Measurements from ENCODE around the gene SLC16A10. TPM values are rescaled to one million over a fixed set of nuclear protein-coding genes. Genes with fewer than 3 reads are reported as not detected.

Gene SLC16A10
- total and polyA plus RNA-seq, 2 of the 4 experiments (the other 2 are of a cell fraction): not detected

DNA sequence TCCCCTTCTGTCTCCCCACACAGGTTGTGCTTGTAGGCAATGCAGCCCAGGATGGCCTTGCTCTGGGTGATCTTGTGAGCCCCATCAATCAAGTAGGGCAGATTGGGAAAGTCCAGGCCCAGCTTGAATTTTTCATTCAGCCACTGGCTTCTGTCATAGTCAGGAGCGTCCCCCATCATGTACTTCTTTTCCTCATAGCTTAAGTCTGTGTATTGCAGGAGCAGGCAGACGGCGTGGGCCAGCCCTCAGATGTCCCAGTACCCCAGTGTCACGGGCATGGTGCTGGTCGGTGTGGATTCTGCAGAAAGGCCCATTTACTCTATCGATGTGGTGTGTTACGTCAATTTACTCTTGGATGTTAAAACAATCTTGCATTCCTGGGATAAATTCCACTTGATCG is 40.1 kb upstream of the SLC16A10 start:
- H4K5ac ChIP-seq (ENCODE audit: low read depth, low read length): no peak overlapping the region
- no peak for DNase-seq
- POLR2A ChIA-PET (ENCODE audit: unreplicated experiment): no interaction called here
- H3K18ac ChIP-seq (ENCODE audit: low read depth, low read length): no peak overlapping the region
- no peaks in the 10 kb centered on the region for H3K4me1 ChIP-seq (ENCODE audit: control insufficient read depth, insufficient read depth, low read length)
- intact Hi-C loops (cut with micrococcal nuclease): no loop called here
- no peak overlapping the region for H4K8ac ChIP-seq (ENCODE audit: low read depth in 2 of 2, low read length in 2 of 2)
- no peak overlapping the region for H3K23ac ChIP-seq (ENCODE audit: low read depth, low read length)
- H3K14ac ChIP-seq (replicated peaks; ENCODE audit: low read depth, low read length): no peak overlapping the region
- no peak overlapping the region for H3K4ac ChIP-seq (ENCODE audit: low read depth, low read length)
- dilution Hi-C loops (cut with HindIII; ENCODE audit: low sequenced_read_pairs, unreplicated experiment): no loop called here
- no peak overlapping the region for H3K27ac ChIP-seq (ENCODE audit: insufficient read depth, low read length)
- no peak overlapping the region for H3K4me2 ChIP-seq (ENCODE audit: low read depth, low read length)
- H3K9me3 ChIP-seq (ENCODE audit: control insufficient read depth, insufficient read depth, low read length): no peaks in the 10 kb centered on the region
- no peak for ATAC-seq (ENCODE audit: low read depth)
- H3K56ac ChIP-seq (ENCODE audit: extremely low read depth, insufficient read depth, low read length): no peak overlapping the region
- H2AK9ac ChIP-seq (replicated peaks; ENCODE audit: low read depth, low read length, poor library complexity): no peak overlapping the region
- in situ Hi-C loops (cut with MboI; ENCODE audit: low sequenced_read_pairs): loop anchor here (25.0 kb wide), 2 partner anchors 640 to 990 kb away; no protein-coding TSS in a partner anchor
- H2AK5ac ChIP-seq (ENCODE audit: low read depth, low read length): no peak overlapping the region
- no peaks in the 10 kb centered on the region for H4K20me1 ChIP-seq (ENCODE audit: insufficient read depth, low read length)
- BruUV-seq (replicated peaks): no TSS peak
- no peaks in the 10 kb centered on the region for H3K79me1 ChIP-seq (ENCODE audit: low read depth in 1 of 2, low read length in 2 of 2)
- H2BK120ac ChIP-seq (ENCODE audit: low read depth, low read length): no peak overlapping the region
- no peak for TF ChIP-seq RAD21 (IDR thresholded peaks at IDR 0.05; ENCODE audit: low read length)
- no peak for TF ChIP-seq MXI1 (IDR thresholded peaks at IDR 0.05; ENCODE audit: borderline replicate concordance, low read depth, low read length)
- no peak for TF ChIP-seq RFX5 (IDR thresholded peaks at IDR 0.05; ENCODE audit: low read depth, low read length)
- TF ChIP-seq SMC3 (IDR thresholded peaks at IDR 0.05; ENCODE audit: low read depth, low read length): no peak
- TF ChIP-seq NFE2L2 (IDR thresholded peaks at IDR 0.05; ENCODE audit: low read depth, low read length): no peak
- no peak for TF ChIP-seq BHLHE40 (IDR thresholded peaks at IDR 0.05; ENCODE audit: low read depth, low read length)
- no peak for TF ChIP-seq FOS (IDR thresholded peaks at IDR 0.05; ENCODE audit: low read depth, low read length)
- TF ChIP-seq MAFK (IDR thresholded peaks at IDR 0.05; ENCODE audit: low read depth, low read length): no peak
- TF ChIP-seq, protein P1, sequence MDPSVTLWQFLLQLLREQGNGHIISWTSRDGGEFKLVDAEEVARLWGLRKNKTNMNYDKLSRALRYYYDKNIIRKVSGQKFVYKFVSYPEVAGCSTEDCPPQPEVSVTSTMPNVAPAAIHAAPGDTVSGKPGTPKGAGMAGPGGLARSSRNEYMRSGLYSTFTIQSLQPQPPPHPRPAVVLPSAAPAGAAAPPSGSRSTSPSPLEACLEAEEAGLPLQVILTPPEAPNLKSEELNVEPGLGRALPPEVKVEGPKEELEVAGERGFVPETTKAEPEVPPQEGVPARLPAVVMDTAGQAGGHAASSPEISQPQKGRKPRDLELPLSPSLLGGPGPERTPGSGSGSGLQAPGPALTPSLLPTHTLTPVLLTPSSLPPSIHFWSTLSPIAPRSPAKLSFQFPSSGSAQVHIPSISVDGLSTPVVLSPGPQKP (IDR thresholded peaks at IDR 0.05; ENCODE audit: borderline replicate concordance, low read depth, low read length): no peak
- TF ChIP-seq, protein P2, sequence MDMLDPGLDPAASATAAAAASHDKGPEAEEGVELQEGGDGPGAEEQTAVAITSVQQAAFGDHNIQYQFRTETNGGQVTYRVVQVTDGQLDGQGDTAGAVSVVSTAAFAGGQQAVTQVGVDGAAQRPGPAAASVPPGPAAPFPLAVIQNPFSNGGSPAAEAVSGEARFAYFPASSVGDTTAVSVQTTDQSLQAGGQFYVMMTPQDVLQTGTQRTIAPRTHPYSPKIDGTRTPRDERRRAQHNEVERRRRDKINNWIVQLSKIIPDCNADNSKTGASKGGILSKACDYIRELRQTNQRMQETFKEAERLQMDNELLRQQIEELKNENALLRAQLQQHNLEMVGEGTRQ (IDR thresholded peaks at IDR 0.05; ENCODE audit: low read depth, low read length): no peak
- no peaks in the 10 kb centered on the region for H3K9me1 ChIP-seq (ENCODE audit: insufficient read depth, low read length)
- H2AFZ ChIP-seq (replicated peaks; ENCODE audit: low read length, poor library complexity): no peak overlapping the region
- no peak overlapping the region for H4K91ac ChIP-seq (ENCODE audit: insufficient read depth, low read depth, low read length)
- no peak overlapping the region for H3K4me3 ChIP-seq (ENCODE audit: insufficient read depth, low read depth, low read length)
- peaks cover 13% of the 10 kb centered on the region for H3K27me3 ChIP-seq (ENCODE audit: control insufficient read depth, insufficient read depth, low read length)
- no peaks in the 10 kb centered on the region for H3K36me3 ChIP-seq (ENCODE audit: control insufficient read depth, insufficient read depth, low read length)
- H2BK5ac ChIP-seq (ENCODE audit: low read depth, low read length, poor library complexity, severe bottlenecking): no peak overlapping the region
- H2BK20ac ChIP-seq (ENCODE audit: low read depth, low read length): no peak overlapping the region
- no CpG with 5 or more reads among the region's 8 CpGs for WGBS, 2 experiments (ENCODE audit: extremely low coverage in 2 of 2, insufficient read length in 1 of 2)
- no peak overlapping the region for H2BK15ac ChIP-seq (ENCODE audit: low read depth, low read length)
- H3K9ac ChIP-seq (ENCODE audit: low read depth, low read length): no peak overlapping the region
- CTCF ChIA-PET: interaction anchor here (1.0 kb wide), 1 partner anchor 19 kb away, joined by 4 read pairs; no protein-coding TSS in a partner anchor
